ENCODE data around the gene OMA1. TPM values are rescaled to one million over a fixed set of nuclear protein-coding genes. Genes with fewer than 3 reads are reported as not detected.

Gene OMA1
- total and polyA plus RNA-seq, 2 donors (not counting 1 experiment from before 2014, with no cell fraction given), result 14.6 to 47.1 TPM

GRCh38 chr1:58587667-58588066 lies 41.1 kb upstream of the OMA1 start:
- Histone ChIP-seq H4K20me1 (ENCODE audit: control insufficient read depth, extremely low read depth, insufficient read depth, low read length) (no peaks in the 10 kb centered on the region), H3K4me1 (ENCODE audit: control insufficient read depth, extremely low read depth, insufficient read depth, low read length) (peaks cover 30% of the 10 kb centered on the region), H3K9ac (ENCODE audit: insufficient read depth, low read length) (no peak overlapping the region), H3K9me3 (ENCODE audit: control insufficient read depth, insufficient read depth, low read depth, low read length) (no peaks in the 10 kb centered on the region), H3K36me3 (ENCODE audit: control insufficient read depth, insufficient read depth, low read length) (no peaks in the 10 kb centered on the region), H2AFZ (ENCODE audit: low read length) (no peak overlapping the region), H3K79me2 (ENCODE audit: control insufficient read depth, insufficient read depth, low read length) (no peaks in the 10 kb centered on the region), H3K27me3 (ENCODE audit: control insufficient read depth, insufficient read depth, low read length) (no peaks in the 10 kb centered on the region), H3K27ac (ENCODE audit: insufficient read depth, low read length) (no peak overlapping the region), H3K4me2 (ENCODE audit: extremely low read depth, insufficient read depth, low read length) (no peak overlapping the region), H3K4me3 (replicated peaks in 1 of 4; ENCODE audit: control extremely low read depth in 1 of 4, insufficient read depth in 1 of 4, low read depth in 3 of 4, low read length in 4 of 4) (no peak overlapping the region)
- DNase-seq (ENCODE audit: low read depth in 2 of 2), result no peak
- TF ChIP-seq EZH2 (IDR thresholded peaks at IDR 0.05; ENCODE audit: low read length, missing control alignments), result no peak
- TF ChIP-seq CTCF (conservative IDR thresholded peaks at IDR 0.05 in 1 of 2, IDR thresholded peaks at IDR 0.05 in 1 of 2; ENCODE audit: low read depth in 1 of 2, low read length in 2 of 2), result no peak

GRCh38 chr1:58586271-58586670 lies 39.7 kb upstream of the OMA1 start:
- H3K27me3 ChIP-seq (ENCODE audit: control insufficient read depth, insufficient read depth, low read length), result no peaks in the 10 kb centered on the region
- DNase-seq (ENCODE audit: low read depth in 2 of 2), result peak in 1 of 2 donors; percentile 77
- no peak for TF ChIP-seq CTCF (conservative IDR thresholded peaks at IDR 0.05 in 1 of 2, IDR thresholded peaks at IDR 0.05 in 1 of 2; ENCODE audit: low read depth in 1 of 2, low read length in 2 of 2)
- no peak for TF ChIP-seq EZH2 (IDR thresholded peaks at IDR 0.05; ENCODE audit: low read length, missing control alignments)
- no peaks in the 10 kb centered on the region for H3K9me3 ChIP-seq (ENCODE audit: control insufficient read depth, insufficient read depth, low read depth, low read length)
- no peak overlapping the region for H3K27ac ChIP-seq (ENCODE audit: insufficient read depth, low read length)
- no peaks in the 10 kb centered on the region for H4K20me1 ChIP-seq (ENCODE audit: control insufficient read depth, extremely low read depth, insufficient read depth, low read length)
- H3K36me3 ChIP-seq (ENCODE audit: control insufficient read depth, insufficient read depth, low read length), result no peaks in the 10 kb centered on the region
- no peak overlapping the region for H3K4me2 ChIP-seq (ENCODE audit: extremely low read depth, insufficient read depth, low read length)
- no peaks in the 10 kb centered on the region for H3K79me2 ChIP-seq (ENCODE audit: control insufficient read depth, insufficient read depth, low read length)
- H3K4me3 ChIP-seq (replicated peaks in 1 of 4; ENCODE audit: control extremely low read depth in 1 of 4, insufficient read depth in 1 of 4, low read depth in 3 of 4, low read length in 4 of 4), result no peak overlapping the region
- no peak overlapping the region for H2AFZ ChIP-seq (ENCODE audit: low read length)
- H3K4me1 ChIP-seq (ENCODE audit: control insufficient read depth, extremely low read depth, insufficient read depth, low read length), result peaks cover 26% of the 10 kb centered on the region
- H3K9ac ChIP-seq (ENCODE audit: insufficient read depth, low read length), result no peak overlapping the region

- peaks cover 26% of the 10 kb centered on the region for H3K4me1 ChIP-seq (ENCODE audit: control insufficient read depth, extremely low read depth, insufficient read depth, low read length)
- no peaks in the 10 kb centered on the region for H3K36me3 ChIP-seq (ENCODE audit: control insufficient read depth, insufficient read depth, low read length)
- no peaks in the 10 kb centered on the region for H3K9me3 ChIP-seq (ENCODE audit: control insufficient read depth, insufficient read depth, low read depth, low read length)
- no peaks in the 10 kb centered on the region for H3K79me2 ChIP-seq (ENCODE audit: control insufficient read depth, insufficient read depth, low read length)
- peak; percentile 59 to 74 for DNase-seq (ENCODE audit: low read depth in 2 of 2)
- no peak overlapping the region for H3K9ac ChIP-seq (ENCODE audit: insufficient read depth, low read length)
- no peaks in the 10 kb centered on the region for H3K27me3 ChIP-seq (ENCODE audit: control insufficient read depth, insufficient read depth, low read length)
- no peak overlapping the region for H3K4me2 ChIP-seq (ENCODE audit: extremely low read depth, insufficient read depth, low read length)
- H2AFZ ChIP-seq (ENCODE audit: low read length), result no peak overlapping the region
- no peak overlapping the region for H3K27ac ChIP-seq (ENCODE audit: insufficient read depth, low read length)
- no peak for TF ChIP-seq CTCF (conservative IDR thresholded peaks at IDR 0.05 in 1 of 2, IDR thresholded peaks at IDR 0.05 in 1 of 2; ENCODE audit: low read depth in 1 of 2, low read length in 2 of 2)
- no peak for TF ChIP-seq EZH2 (IDR thresholded peaks at IDR 0.05; ENCODE audit: low read length, missing control alignments)
- no peaks in the 10 kb centered on the region for H4K20me1 ChIP-seq (ENCODE audit: control insufficient read depth, extremely low read depth, insufficient read depth, low read length)
- no peak overlapping the region for H3K4me3 ChIP-seq (replicated peaks in 1 of 4; ENCODE audit: control extremely low read depth in 1 of 4, insufficient read depth in 1 of 4, low read depth in 3 of 4, low read length in 4 of 4)
These were observed 39.1 kb upstream of the OMA1 start for GRCh38 chr1:58585581-58586151.
